Neural cell (in vitro differentiated cells): ENCODE measurements around the gene BMPR2. TPM values are rescaled to one million over a fixed set of nuclear protein-coding genes. Genes with fewer than 3 reads are reported as not detected.

ENCODE experiments used
- H2AFZ ChIP-seq: fragments of 200-600, 300-800 bp; sonication (generic), shearing (Covaris generic); 2 replicates; pipeline ENCODE4 v1.6.0; 2014; ENCODE audit warnings: low read depth, mild to moderate bottlenecking, antibody characterized with exemption, low read length, moderate library complexity
- H3F3A ChIP-seq: fragments of 200-600 bp; shearing (Covaris generic); 2 replicates; pipeline ENCODE4 v1.6.1; 2016; ENCODE audit warnings: mild to moderate bottlenecking, moderate library complexity, mixed read lengths, antibody characterized with exemption, low read length; ENCODE audit not compliant: insufficient read depth, poor library complexity, severe bottlenecking
- H3K27ac ChIP-seq: fragments of 200-600, 300-800 bp; sonication (generic), shearing (Covaris generic); 2 replicates; pipeline ENCODE4 v1.5.1; 2014; ENCODE audit warnings: mild to moderate bottlenecking, low read length, moderate library complexity
- H3K27me3 ChIP-seq: fragments of 300-800, 200-600 bp; sonication (generic), shearing (Covaris generic); 2 replicates; pipeline ENCODE4 v1.6.0; 2014; ENCODE audit warnings: mild to moderate bottlenecking, low read depth, low read length, moderate library complexity; ENCODE audit not compliant: insufficient read depth
- H3K36me3 ChIP-seq: fragments of 300-800, 200-600 bp; sonication (generic), shearing (Covaris generic); 2 replicates; pipeline ENCODE4 v1.5.1; 2014; ENCODE audit warnings: mild to moderate bottlenecking, antibody characterized with exemption, low read length, moderate library complexity; ENCODE audit not compliant: insufficient read depth
- H3K4me2 ChIP-seq: fragments of 300-800, 200-600 bp; sonication (generic), shearing (Covaris generic); 2 replicates; pipeline ENCODE4 v1.6.0; 2014; ENCODE audit warnings: mild to moderate bottlenecking, low read length
- H3K4me3 ChIP-seq: fragments of 300-800, 200-600 bp; sonication (generic), shearing (Covaris generic); 2 replicates; pipeline ENCODE4 v1.5.1; 2014; ENCODE audit warnings: mild to moderate bottlenecking, low read length, moderate library complexity
- H3K79me2 ChIP-seq: fragments of 200-600 bp; shearing (Covaris generic); replicated peaks from 2 replicates; pipeline ENCODE4 v1.6.0; 2014; ENCODE audit warnings: mild to moderate bottlenecking, low read length, moderate library complexity; ENCODE audit not compliant: insufficient read depth
- H3K9ac ChIP-seq: fragments of 300-800, 200-600 bp; sonication (generic), shearing (Covaris generic); 2 replicates; pipeline ENCODE4 v1.6.1; 2016; ENCODE audit warnings: mild to moderate bottlenecking, low read length, mixed read lengths
- H3K9me2 ChIP-seq: fragments of 200-600 bp; shearing (Covaris generic); 2 replicates; pipeline ENCODE4 v1.6.1; 2016; ENCODE audit warnings: mild to moderate bottlenecking, low read length, mixed read lengths; ENCODE audit not compliant: insufficient read depth
- H3K9me3 ChIP-seq: fragments of 200-600, 300-800 bp; sonication (generic), shearing (Covaris generic); 2 replicates; pipeline ENCODE4 v1.6.1; 2016; ENCODE audit warnings: mild to moderate bottlenecking, mixed run types, low read length, moderate library complexity, mixed read lengths
- H4K20me1 ChIP-seq: fragments of 200-600 bp; shearing (Covaris generic); 2 replicates; pipeline ENCODE4 v1.6.1; 2016; ENCODE audit warnings: mild to moderate bottlenecking, mixed run types; ENCODE audit not compliant: insufficient read depth
- CTCF ChIP-seq: fragments of 450-650 bp; IDR thresholded peaks from 2 replicates; pipeline ENCODE4 v1.5.1; 2014; ENCODE audit warnings: antibody characterized with exemption, mild to moderate bottlenecking, moderate library complexity; ENCODE audit not compliant: poor library complexity, severe bottlenecking
- EP300 ChIP-seq: fragments of 450-650 bp; conservative IDR thresholded peaks from 2 replicates; pipeline ENCODE4 v1.6.1; 2014; ENCODE audit warnings: antibody characterized with exemption, mild to moderate bottlenecking, moderate library complexity; ENCODE audit not compliant: poor library complexity, severe bottlenecking
- EZH2 ChIP-seq: fragments of 200-600, 300-800 bp; shearing (Covaris generic), sonication (generic); IDR thresholded peaks from 2 replicates; pipeline ENCODE4 v1.6.1; 2014; ENCODE audit warnings: antibody characterized with exemption, low read length, borderline replicate concordance, mild to moderate bottlenecking; ENCODE audit not compliant: insufficient read depth, poor library complexity, severe bottlenecking
- MXI1 ChIP-seq: fragments of 450-650 bp; conservative IDR thresholded peaks from 2 replicates; pipeline ENCODE4 v1.6.1; 2014; ENCODE audit warnings: antibody characterized with exemption, mild to moderate bottlenecking; ENCODE audit not compliant: poor library complexity, severe bottlenecking
- POLR2AphosphoS5 ChIP-seq: IDR thresholded peaks from 2 replicates; pipeline ENCODE4 v1.6.1; 2012
- RAD21 ChIP-seq: fragments of 450-650 bp; conservative IDR thresholded peaks from 2 replicates; pipeline ENCODE4 v1.6.1; 2014; ENCODE audit warnings: antibody characterized with exemption, mild to moderate bottlenecking, moderate library complexity
- REST ChIP-seq: IDR thresholded peaks from 2 replicates; pipeline ENCODE4 v1.6.1; 2012; ENCODE audit warnings: borderline replicate concordance
- SMC3 ChIP-seq: fragments of 450-650 bp; conservative IDR thresholded peaks from 2 replicates; pipeline ENCODE4 v1.6.1; 2014; ENCODE audit warnings: antibody characterized with exemption, mild to moderate bottlenecking, moderate library complexity; ENCODE audit not compliant: poor library complexity
- TAF1 ChIP-seq: IDR thresholded peaks from 2 replicates; pipeline ENCODE4 v1.6.1; 2012; ENCODE audit warnings: low read depth
- polyA plus RNA-seq: library from polyadenylated mRNA; depleted of rRNA; stranded (reverse); fragments of >200 nt; gene quantifications from 2 replicates; pipeline ENCODE4 v1.2.3, GENCODE V29; 2014

BMPR2 gene
- polyA plus RNA-seq, 1 donor from 2014 or later = 18.4 TPM

DNA sequence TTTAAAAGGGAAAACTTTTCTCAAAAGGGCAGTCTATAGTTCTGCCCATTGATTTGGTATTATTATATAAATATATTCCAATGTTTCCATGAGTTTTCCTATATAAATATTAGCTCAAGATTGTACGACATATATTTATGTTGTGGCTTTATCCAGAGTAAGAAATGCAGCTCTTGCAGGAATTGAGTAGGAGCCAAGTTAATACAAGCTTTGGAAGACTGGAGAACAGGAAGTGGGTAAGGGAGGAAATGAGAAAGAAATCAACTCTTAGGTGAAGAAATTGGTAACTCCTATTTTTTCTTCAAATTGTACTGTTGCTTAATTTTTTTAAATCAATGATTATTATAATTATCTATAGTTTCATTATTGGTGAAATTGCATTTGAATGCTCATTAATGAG lies 153.3 kb downstream of the BMPR2 start:
- no peak overlapping the region for H3K4me2 ChIP-seq
- H3K9me2 ChIP-seq = no peaks in the 10 kb centered on the region
- H3K36me3 ChIP-seq = peaks cover 8% of the 10 kb centered on the region

GRCh38 chr2:202530038-202530437 lies 153.9 kb downstream of the BMPR2 start:
- peaks cover 8% of the 10 kb centered on the region for H3K36me3 ChIP-seq
- no peak overlapping the region for H3K4me2 ChIP-seq
- no peaks in the 10 kb centered on the region for H3K27me3 ChIP-seq
- no peak overlapping the region for H3K9ac ChIP-seq
- H3F3A ChIP-seq = no peaks in the 10 kb centered on the region
- H3K27ac ChIP-seq = no peak overlapping the region
- no peak overlapping the region for H2AFZ ChIP-seq
- H4K20me1 ChIP-seq = no peaks in the 10 kb centered on the region
- no peaks in the 10 kb centered on the region for H3K79me2 ChIP-seq
- H3K9me3 ChIP-seq = no peaks in the 10 kb centered on the region
- H3K9me2 ChIP-seq = no peaks in the 10 kb centered on the region
- H3K4me3 ChIP-seq = no peak overlapping the region
- TF ChIP-seq RAD21 = no peak
- no peak for TF ChIP-seq SMC3
- TF ChIP-seq CTCF = no peak
- no peak for TF ChIP-seq REST
- TF ChIP-seq EP300 = no peak
- TF ChIP-seq POLR2AphosphoS5 = no peak

More for the DNA sequence above, 153.3 kb downstream of the BMPR2 start:
- Histone ChIP-seq H4K20me1 (no peaks in the 10 kb centered on the region), H3F3A (no peaks in the 10 kb centered on the region), H2AFZ (no peak overlapping the region), H3K9ac (no peak overlapping the region), H3K4me3 (no peak overlapping the region), H3K9me3 (no peaks in the 10 kb centered on the region), H3K27me3 (no peaks in the 10 kb centered on the region), H3K27ac (no peak overlapping the region), H3K79me2 (no peaks in the 10 kb centered on the region)
- TF ChIP-seq RAD21 = no peak
- no peak for TF ChIP-seq SMC3
- no peak for TF ChIP-seq MXI1
- TF ChIP-seq EP300 = no peak
- no peak for TF ChIP-seq CTCF
- no peak for TF ChIP-seq EZH2
- TF ChIP-seq TAF1 = no peak
- no peak for TF ChIP-seq REST
- TF ChIP-seq POLR2AphosphoS5 = no peak
